ENCODE data around the gene FRMD4A.

GRCh38 chr10:13613519-13613918, 717.2 kb downstream of the FRMD4A start:
- no peak for TF ChIP-seq POLR2AphosphoS5 (IDR thresholded peaks at IDR 0.05)
- TF ChIP-seq CTCF (IDR thresholded peaks at IDR 0.05): peak in 1 of 5 experiments; percentile 13
